SU-DHL-6 (cell line): Measurements from ENCODE around the gene WIZ.

Source experiments
- H2AFZ ChIP-seq: fragments of 200-600 bp; sonication (generic); 2 replicates; pipeline ENCODE4 v1.6.1; 2014; ENCODE audit warnings: low read depth, mild to moderate bottlenecking, moderate library complexity, mixed read lengths, antibody characterized with exemption, low read length; ENCODE audit not compliant: severe bottlenecking
- H3F3A ChIP-seq: fragments of 200-600 bp; shearing (Covaris generic); 2 replicates; pipeline ENCODE4 v1.6.0; 2016; ENCODE audit warnings: antibody characterized with exemption, mild to moderate bottlenecking; ENCODE audit not compliant: insufficient read depth
- H3K27ac ChIP-seq: fragments of 200-600 bp; sonication (generic); 2 replicates; pipeline ENCODE4 v1.5.1; 2016; ENCODE audit warnings: low read depth, mild to moderate bottlenecking, low read length, moderate library complexity, mixed read lengths
- H3K27me3 ChIP-seq: fragments of 200-600 bp; sonication (generic), shearing (Covaris generic); 2 replicates; pipeline ENCODE4 v1.6.0; 2014; ENCODE audit warnings: mild to moderate bottlenecking, low read length
- H3K36me3 ChIP-seq: fragments of 200-600 bp; sonication (generic); 2 replicates; pipeline ENCODE4 v1.6.1; 2014; ENCODE audit warnings: mild to moderate bottlenecking, low read length, mixed read lengths
- H3K4me2 ChIP-seq: fragments of 300-600, 200-600 bp; shearing (Covaris generic), sonication (generic); 2 replicates; pipeline ENCODE4 v1.6.0; 2014; ENCODE audit warnings: low read length, low read depth, mild to moderate bottlenecking; ENCODE audit not compliant: poor library complexity, severe bottlenecking
- H3K4me3 ChIP-seq: fragments of 200-600 bp; sonication (generic); 2 replicates; pipeline ENCODE4 v1.5.1; 2014; ENCODE audit warnings: antibody characterized with exemption, low read length, mild to moderate bottlenecking, mixed read lengths; ENCODE audit not compliant: insufficient read depth, poor library complexity, severe bottlenecking
- H3K79me2 ChIP-seq: fragments of 200-600 bp; sonication (generic); 2 replicates; pipeline ENCODE4 v1.6.1; 2014; ENCODE audit warnings: mild to moderate bottlenecking, low read length, moderate library complexity; ENCODE audit not compliant: insufficient read depth
- H3K9ac ChIP-seq: fragments of 200-600 bp; sonication (generic); 2 replicates; pipeline ENCODE4 v1.7.0; 2014; ENCODE audit warnings: mild to moderate bottlenecking, low read length
- H3K9me2 ChIP-seq: fragments of 200-600 bp; sonication (generic); replicated peaks from 2 replicates; pipeline ENCODE4 v1.6.1; 2014; ENCODE audit warnings: low read length; ENCODE audit not compliant: insufficient read depth
- H3K9me3 ChIP-seq: fragments of 200-600 bp; sonication (generic); 2 replicates; pipeline ENCODE4 v1.6.1; 2014; ENCODE audit warnings: low read length, mixed read lengths; ENCODE audit not compliant: insufficient read depth
- H4K20me1 ChIP-seq: fragments of 200-600 bp; sonication (generic); 2 replicates; pipeline ENCODE4 v1.6.1; 2014; ENCODE audit warnings: low read depth, mild to moderate bottlenecking, antibody characterized with exemption, low read length, moderate library complexity, mixed read lengths
- EZH2phosphoT487 ChIP-seq: fragments of 200-600 bp; sonication (generic), shearing (Covaris generic); conservative IDR thresholded peaks from 2 replicates; pipeline ENCODE4 v1.6.1; 2018; ENCODE audit warnings: mild to moderate bottlenecking, antibody characterized with exemption, low read length, moderate library complexity, mixed read lengths
- TF ChIP-seq, protein P1 (sequence below): fragments of 200-600 bp; sonication (generic); IDR thresholded peaks from one replicate; pipeline ENCODE4 v1.5.1; 2017; ENCODE audit warnings: antibody characterized with exemption, mild to moderate bottlenecking, low read length, moderate library complexity; ENCODE audit not compliant: insufficient read depth, poor library complexity, severe bottlenecking

The WIZ gene

DNA sequence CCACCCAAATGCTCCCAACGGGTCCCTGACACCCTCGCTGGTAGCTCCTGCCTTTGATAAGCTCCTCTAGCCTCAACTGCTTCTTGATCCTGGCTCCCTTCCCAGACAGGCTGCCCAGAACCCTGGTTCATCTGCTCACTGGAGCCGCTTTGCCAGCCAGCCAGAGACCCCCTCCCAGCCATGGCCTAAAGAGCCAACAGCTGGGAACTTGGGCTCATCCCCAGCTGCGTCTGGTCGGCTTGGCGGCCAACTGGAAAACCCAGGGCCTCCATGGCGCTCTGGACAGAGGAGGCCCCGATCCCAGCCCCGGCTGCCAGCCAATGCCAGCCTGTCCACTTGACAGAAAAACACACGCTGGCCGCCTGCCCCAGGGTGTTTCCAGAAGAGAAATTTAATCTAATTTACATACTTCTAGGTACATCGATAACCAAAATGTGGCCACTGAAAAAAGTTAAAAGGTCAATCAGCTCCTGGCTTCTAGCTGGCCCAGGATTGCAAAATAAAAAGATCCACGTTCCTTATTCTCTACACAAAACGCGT, 28.0 kb downstream of the WIZ start:
- peaks cover 7% of the 10 kb centered on the region; the same call in 1 of the 2 replicates for H3K36me3 ChIP-seq

DNA sequence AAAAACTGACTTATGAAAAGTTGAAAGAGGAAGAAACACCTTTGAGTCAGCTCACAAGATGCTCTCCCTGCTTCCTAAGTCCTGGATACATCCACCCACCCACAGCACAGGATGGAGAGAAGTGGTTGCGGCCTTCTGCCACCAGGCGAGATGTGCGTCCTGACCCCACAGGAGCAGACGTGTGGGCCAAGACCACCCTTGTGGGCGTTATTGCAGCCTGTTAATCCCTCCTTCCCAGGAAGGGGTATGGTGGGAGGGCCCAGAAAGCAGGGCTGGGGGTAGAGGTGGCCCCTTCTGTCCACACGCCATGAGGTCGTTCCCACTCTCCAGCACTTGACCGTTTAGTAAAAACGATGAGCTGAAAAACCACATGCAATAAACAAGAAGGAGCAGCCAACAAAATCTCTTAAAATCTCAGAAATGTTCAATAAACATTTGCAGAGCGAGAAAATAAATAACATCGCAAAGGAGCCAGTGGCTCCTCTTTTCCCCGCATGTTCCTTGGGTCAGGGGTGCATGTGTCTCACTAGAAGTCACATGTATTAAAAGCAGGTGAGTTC, 28.5 kb downstream of the WIZ start:
- no peak overlapping the region for H3K4me2 ChIP-seq
- TF ChIP-seq, protein P1, sequence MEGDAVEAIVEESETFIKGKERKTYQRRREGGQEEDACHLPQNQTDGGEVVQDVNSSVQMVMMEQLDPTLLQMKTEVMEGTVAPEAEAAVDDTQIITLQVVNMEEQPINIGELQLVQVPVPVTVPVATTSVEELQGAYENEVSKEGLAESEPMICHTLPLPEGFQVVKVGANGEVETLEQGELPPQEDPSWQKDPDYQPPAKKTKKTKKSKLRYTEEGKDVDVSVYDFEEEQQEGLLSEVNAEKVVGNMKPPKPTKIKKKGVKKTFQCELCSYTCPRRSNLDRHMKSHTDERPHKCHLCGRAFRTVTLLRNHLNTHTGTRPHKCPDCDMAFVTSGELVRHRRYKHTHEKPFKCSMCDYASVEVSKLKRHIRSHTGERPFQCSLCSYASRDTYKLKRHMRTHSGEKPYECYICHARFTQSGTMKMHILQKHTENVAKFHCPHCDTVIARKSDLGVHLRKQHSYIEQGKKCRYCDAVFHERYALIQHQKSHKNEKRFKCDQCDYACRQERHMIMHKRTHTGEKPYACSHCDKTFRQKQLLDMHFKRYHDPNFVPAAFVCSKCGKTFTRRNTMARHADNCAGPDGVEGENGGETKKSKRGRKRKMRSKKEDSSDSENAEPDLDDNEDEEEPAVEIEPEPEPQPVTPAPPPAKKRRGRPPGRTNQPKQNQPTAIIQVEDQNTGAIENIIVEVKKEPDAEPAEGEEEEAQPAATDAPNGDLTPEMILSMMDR, result no peak
- TF ChIP-seq EZH2phosphoT487, result no peak
- no peaks in the 10 kb centered on the region for H3K9me2 ChIP-seq
- peaks cover 25% of the 10 kb centered on the region for H3K79me2 ChIP-seq
- no peaks in the 10 kb centered on the region for H3K9me3 ChIP-seq
- no peak overlapping the region for H2AFZ ChIP-seq
- H3K4me3 ChIP-seq, result no peak overlapping the region
- H3K9ac ChIP-seq, result no peak overlapping the region
- H3F3A ChIP-seq, result 0 out of 2 replicates have a peak, but pooled peaks cover 8% of the 10 kb centered on the region
- no peaks in the 10 kb centered on the region for H3K27me3 ChIP-seq
- H3K27ac ChIP-seq, result no peak overlapping the region
- peaks cover 1% of the 10 kb centered on the region; the same call in 1 of the 2 replicates for H4K20me1 ChIP-seq
- H3K36me3 ChIP-seq, result peaks cover 7% of the 10 kb centered on the region; the same call in 1 of the 2 replicates

More for the DNA sequence above, 28.0 kb downstream of the WIZ start:
- no peaks in the 10 kb centered on the region for H3K27me3 ChIP-seq
- H3K9me3 ChIP-seq, result no peaks in the 10 kb centered on the region
- no peak overlapping the region for H2AFZ ChIP-seq
- H3K79me2 ChIP-seq, result peaks cover 20% of the 10 kb centered on the region
- 0 out of 2 replicates have a peak, but pooled peaks cover 8% of the 10 kb centered on the region for H3F3A ChIP-seq
- TF ChIP-seq, protein P1, result no peak
- TF ChIP-seq EZH2phosphoT487, result no peak
- no peaks in the 10 kb centered on the region for H4K20me1 ChIP-seq
- no peak overlapping the region for H3K9ac ChIP-seq
- no peak overlapping the region for H3K4me3 ChIP-seq
- no peak overlapping the region for H3K27ac ChIP-seq
- H3K4me2 ChIP-seq, result no peak overlapping the region
- no peaks in the 10 kb centered on the region for H3K9me2 ChIP-seq

DNA sequence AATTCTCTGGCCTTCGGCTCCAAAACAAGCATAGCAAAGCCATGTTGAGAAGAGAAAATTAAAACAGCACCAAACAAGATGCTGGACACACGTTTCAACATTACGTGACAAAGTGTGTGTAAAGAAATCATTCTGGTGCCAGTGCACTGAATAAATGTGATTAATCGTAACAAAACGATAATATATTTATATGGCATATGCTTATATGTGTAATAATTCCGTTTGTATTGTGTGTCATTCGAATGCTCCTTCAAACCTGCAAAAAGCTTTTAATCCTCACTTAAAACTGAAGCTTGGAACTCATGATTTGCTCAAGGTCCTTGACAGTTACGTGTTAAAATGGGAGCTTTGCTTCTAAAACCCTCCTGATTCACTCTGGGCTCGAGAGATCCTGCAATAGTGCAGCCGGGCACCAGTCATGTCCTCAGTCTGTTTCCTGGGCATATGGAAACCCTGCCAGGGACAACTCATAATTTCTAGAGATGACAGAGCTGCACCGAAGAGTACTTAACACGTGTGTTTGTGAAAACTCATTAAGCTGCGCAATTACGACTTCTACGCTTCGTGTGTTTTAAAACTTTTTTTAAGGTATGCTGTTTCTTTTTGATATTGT, 30.2 kb downstream of the WIZ start:
- H3K4me3 ChIP-seq, result no peak overlapping the region
- no peaks in the 10 kb centered on the region for H3K9me3 ChIP-seq
- TF ChIP-seq EZH2phosphoT487, result no peak

More for the DNA sequence above, 30.2 kb downstream of the WIZ start:
- Histone ChIP-seq H3F3A (0 out of 2 replicates have a peak, but pooled peaks cover 8% of the 10 kb centered on the region), H3K27me3 (no peaks in the 10 kb centered on the region), H3K79me2 (peaks cover 42% of the 10 kb centered on the region), H3K36me3 (peaks cover 7% of the 10 kb centered on the region; the same call in 1 of the 2 replicates), H3K4me2 (peak overlapping the region; percentile 58), H2AFZ (no peak overlapping the region), H4K20me1 (peaks cover 4% of the 10 kb centered on the region; the same call in 1 of the 2 replicates), H3K27ac (0 out of 2 replicates have a peak overlapping the region, but pooled peaks have one; percentile 15), H3K9ac (peak overlapping the region; percentile 35), H3K9me2 (no peaks in the 10 kb centered on the region)
